OCI-LY7 (cell line): ENCODE results near the gene CORIN.

Experiments
- CTCF ChIP-seq: fragments of 200-600 bp; sonication (generic); conservative IDR thresholded peaks from 2 replicates; pipeline ENCODE4 v1.5.1; 2014; ENCODE audit warnings: mild to moderate bottlenecking, antibody characterized with exemption, low read length, moderate library complexity, mixed read lengths
- EZH2phosphoT487 ChIP-seq: fragments of 200-600 bp; sonication (generic); IDR thresholded peaks from 2 replicates; pipeline ENCODE4 v1.6.1; 2018; ENCODE audit warnings: low read depth, borderline replicate concordance, mild to moderate bottlenecking, mixed run types, antibody characterized with exemption, low read length, moderate library complexity, mixed read lengths

DNA sequence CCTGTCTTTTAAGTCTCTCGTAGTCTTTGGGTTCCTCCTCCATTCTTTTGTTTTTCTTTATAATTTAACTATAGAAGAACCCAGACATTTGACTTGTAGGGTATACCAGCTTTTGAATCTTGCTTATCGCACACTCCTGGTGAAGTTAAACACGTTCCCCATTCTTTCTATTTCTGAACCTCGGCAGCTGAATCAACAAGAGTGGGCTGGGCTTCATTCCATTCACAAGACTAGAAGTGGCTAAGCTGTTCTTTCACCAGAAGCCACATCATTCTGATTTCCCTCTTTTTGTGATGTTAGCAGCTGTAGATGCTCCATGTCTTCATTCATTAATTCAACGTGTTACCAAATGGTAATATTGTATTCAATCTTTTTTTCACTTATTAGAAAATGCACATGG lies 167.9 kb downstream of the CORIN start:
- TF ChIP-seq CTCF (no peak), EZH2phosphoT487 (no peak)
